ENCODE data around the gene WWOX. TPM values are rescaled to one million over a fixed set of nuclear protein-coding genes. Genes with fewer than 3 reads are reported as not detected.

Gene WWOX
- total and polyA plus RNA-seq, 3 experiments from 2014 or later = 17.2 to 18.6 (median 18.2) TPM

GRCh38 chr16:79163691-79164387 is 1064.4 kb downstream of the WWOX start:
- Mint-ChIP-seq H3K27me3 (peaks cover 0 to 2% of the 10 kb centered on the region in 2 donors), H3K9me3 (peaks cover 3 to 10% (median 7%) of the 10 kb centered on the region in 5 donors), H3K27ac (peak overlapping the region in 3 of 8 donors; percentile 13 to 75 (median 71)), H3K36me3 (peaks cover 0 to 11% (median 3%) of the 10 kb centered on the region in 3 donors), H3K4me3 (peak overlapping the region; percentile 5 to 81 (median 67)), H3K4me1 (peaks cover 7 to 10% (median 8%) of the 10 kb centered on the region in 3 donors)
- no peak for DNase-seq
- no peaks in the 10 kb centered on the region for H3K36me3 ChIP-seq (ENCODE audit: insufficient read depth, low read length)
- H3K27me3 ChIP-seq (ENCODE audit: insufficient read depth, low read length, poor library complexity, severe bottlenecking) = no peaks in the 10 kb centered on the region
- H3K4me1 ChIP-seq (ENCODE audit: insufficient read depth, low read length) = no peaks in the 10 kb centered on the region
- CTCF ChIA-PET = no interaction called here
- H3K9me3 ChIP-seq (ENCODE audit: low read length) = no peaks in the 10 kb centered on the region
- POLR2A ChIA-PET = no interaction called here
- no peak overlapping the region for H3K27ac ChIP-seq (ENCODE audit: low read depth, low read length)
- no peak overlapping the region for H3K4me3 ChIP-seq (ENCODE audit: low read length)

- ChIA-PET POLR2A (no interaction called here), CTCF (no interaction called here)
- H3K4me3 Mint-ChIP-seq = peak overlapping the region in 3 of 7 donors; percentile 16 to 81 (median 22)
Observed at GRCh38 chr16:79164388-79164995, 1065.0 kb downstream of the WWOX start.

GRCh38 chr16:79165079-79165478 is 1065.6 kb downstream of the WWOX start:
- no peak overlapping the region for H3K4me3 ChIP-seq (ENCODE audit: low read length)
- no peaks in the 10 kb centered on the region for H3K4me1 ChIP-seq (ENCODE audit: insufficient read depth, low read length)
- H3K27ac ChIP-seq (ENCODE audit: low read depth, low read length) = no peak overlapping the region
- Mint-ChIP-seq H3K27ac (no peak overlapping the region), H3K27me3 (peaks cover 0 to 2% of the 10 kb centered on the region in 2 donors), H3K4me3 (no peak overlapping the region), H3K9me3 (peaks cover 3 to 10% (median 7%) of the 10 kb centered on the region in 5 donors), H3K4me1 (peaks cover 7 to 10% (median 8%) of the 10 kb centered on the region in 3 donors), H3K36me3 (peaks cover 0 to 11% (median 3%) of the 10 kb centered on the region in 3 donors)
- no peaks in the 10 kb centered on the region for H3K36me3 ChIP-seq (ENCODE audit: insufficient read depth, low read length)
- DNase-seq = no peak
- ChIA-PET POLR2A (no interaction called here), CTCF (no interaction called here)
- H3K9me3 ChIP-seq (ENCODE audit: low read length) = no peaks in the 10 kb centered on the region
- H3K27me3 ChIP-seq (ENCODE audit: insufficient read depth, low read length, poor library complexity, severe bottlenecking) = no peaks in the 10 kb centered on the region

More at GRCh38 chr16:79164388-79164995, 1065.0 kb downstream of the WWOX start:
- H3K4me3 ChIP-seq (ENCODE audit: low read length) = no peak overlapping the region
- peak overlapping the region in 1 of 8 donors; percentile 71 for H3K27ac Mint-ChIP-seq
- peaks cover 7 to 10% (median 8%) of the 10 kb centered on the region in 3 donors for H3K4me1 Mint-ChIP-seq
- DNase-seq = no peak
- H3K4me1 ChIP-seq (ENCODE audit: insufficient read depth, low read length) = no peaks in the 10 kb centered on the region
- peaks cover 3 to 10% (median 7%) of the 10 kb centered on the region in 5 donors for H3K9me3 Mint-ChIP-seq
- H3K36me3 ChIP-seq (ENCODE audit: insufficient read depth, low read length) = no peaks in the 10 kb centered on the region
- peaks cover 0 to 2% of the 10 kb centered on the region in 2 donors for H3K27me3 Mint-ChIP-seq
- peaks cover 0 to 11% (median 3%) of the 10 kb centered on the region in 3 donors for H3K36me3 Mint-ChIP-seq
- H3K27ac ChIP-seq (ENCODE audit: low read depth, low read length) = no peak overlapping the region
- H3K9me3 ChIP-seq (ENCODE audit: low read length) = no peaks in the 10 kb centered on the region
- no peaks in the 10 kb centered on the region for H3K27me3 ChIP-seq (ENCODE audit: insufficient read depth, low read length, poor library complexity, severe bottlenecking)

- Histone ChIP-seq H3K27ac (ENCODE audit: low read depth, low read length) (no peak overlapping the region), H3K9me3 (ENCODE audit: low read length) (no peaks in the 10 kb centered on the region), H3K4me1 (ENCODE audit: insufficient read depth, low read length) (no peaks in the 10 kb centered on the region), H3K27me3 (ENCODE audit: insufficient read depth, low read length, poor library complexity, severe bottlenecking) (no peaks in the 10 kb centered on the region), H3K36me3 (ENCODE audit: insufficient read depth, low read length) (no peaks in the 10 kb centered on the region), H3K4me3 (ENCODE audit: low read length) (no peak overlapping the region)
- POLR2A ChIA-PET = no interaction called here
- peaks cover 0 to 11% (median 3%) of the 10 kb centered on the region in 3 donors for H3K36me3 Mint-ChIP-seq
- peaks cover 3 to 10% (median 7%) of the 10 kb centered on the region in 5 donors for H3K9me3 Mint-ChIP-seq
- H3K4me3 Mint-ChIP-seq = no peak overlapping the region
- peaks cover 7 to 10% (median 8%) of the 10 kb centered on the region in 3 donors for H3K4me1 Mint-ChIP-seq
- CTCF ChIA-PET = no interaction called here
- H3K27ac Mint-ChIP-seq = no peak overlapping the region
- no peak for DNase-seq
- H3K27me3 Mint-ChIP-seq = peaks cover 0 to 2% of the 10 kb centered on the region in 2 donors
Observed at GRCh38 chr16:79165506-79165905, 1066.1 kb downstream of the WWOX start.

GRCh38 chr16:79167893-79168292 is 1068.4 kb downstream of the WWOX start:
- H3K27me3 ChIP-seq (ENCODE audit: insufficient read depth, low read length, poor library complexity, severe bottlenecking) = no peaks in the 10 kb centered on the region
- H3K4me1 Mint-ChIP-seq = peaks cover 7 to 9% (median 7%) of the 10 kb centered on the region in 3 donors
- no peaks in the 10 kb centered on the region for H3K36me3 ChIP-seq (ENCODE audit: insufficient read depth, low read length)
- no peaks in the 10 kb centered on the region for H3K9me3 ChIP-seq (ENCODE audit: low read length)
- CTCF ChIA-PET = no interaction called here
- no peak overlapping the region for H3K27ac Mint-ChIP-seq
- H3K9me3 Mint-ChIP-seq = peaks cover 3 to 10% (median 7%) of the 10 kb centered on the region in 5 donors
- no peaks in the 10 kb centered on the region for H3K4me1 ChIP-seq (ENCODE audit: insufficient read depth, low read length)
- no peak for DNase-seq
- POLR2A ChIA-PET = no interaction called here
- H3K27ac ChIP-seq (ENCODE audit: low read depth, low read length) = no peak overlapping the region
- peaks cover 0 to 11% (median 3%) of the 10 kb centered on the region in 3 donors for H3K36me3 Mint-ChIP-seq
- no peak overlapping the region for H3K4me3 Mint-ChIP-seq
- peaks cover 0 to 2% of the 10 kb centered on the region in 2 donors for H3K27me3 Mint-ChIP-seq
- H3K4me3 ChIP-seq (ENCODE audit: low read length) = no peak overlapping the region

GRCh38 chr16:79168321-79168720 is 1068.9 kb downstream of the WWOX start:
- Mint-ChIP-seq H3K9me3 (peaks cover 3 to 10% (median 7%) of the 10 kb centered on the region in 5 donors), H3K27ac (no peak overlapping the region), H3K36me3 (peaks cover 0 to 11% (median 3%) of the 10 kb centered on the region in 3 donors), H3K4me3 (no peak overlapping the region), H3K4me1 (peaks cover 5 to 7% (median 5%) of the 10 kb centered on the region in 3 donors), H3K27me3 (peaks cover 0 to 2% of the 10 kb centered on the region in 2 donors)
- Histone ChIP-seq H3K4me3 (ENCODE audit: low read length) (no peak overlapping the region), H3K27ac (ENCODE audit: low read depth, low read length) (no peak overlapping the region), H3K9me3 (ENCODE audit: low read length) (no peaks in the 10 kb centered on the region), H3K27me3 (ENCODE audit: insufficient read depth, low read length, poor library complexity, severe bottlenecking) (no peaks in the 10 kb centered on the region), H3K4me1 (ENCODE audit: insufficient read depth, low read length) (no peaks in the 10 kb centered on the region), H3K36me3 (ENCODE audit: insufficient read depth, low read length) (no peaks in the 10 kb centered on the region)
- POLR2A ChIA-PET = no interaction called here
- CTCF ChIA-PET = no interaction called here
- no peak for DNase-seq

- Mint-ChIP-seq H3K36me3 (peaks cover 0 to 11% (median 3%) of the 10 kb centered on the region in 3 donors), H3K9me3 (peaks cover 3 to 10% (median 7%) of the 10 kb centered on the region in 5 donors), H3K4me3 (no peak overlapping the region), H3K27me3 (peaks cover 0 to 2% of the 10 kb centered on the region in 2 donors), H3K4me1 (no peaks in the 10 kb centered on the region), H3K27ac (no peak overlapping the region)
- Histone ChIP-seq H3K27ac (ENCODE audit: low read depth, low read length) (no peak overlapping the region), H3K4me3 (ENCODE audit: low read length) (no peak overlapping the region), H3K36me3 (ENCODE audit: insufficient read depth, low read length) (no peaks in the 10 kb centered on the region), H3K9me3 (ENCODE audit: low read length) (no peaks in the 10 kb centered on the region), H3K4me1 (ENCODE audit: insufficient read depth, low read length) (no peaks in the 10 kb centered on the region), H3K27me3 (ENCODE audit: insufficient read depth, low read length, poor library complexity, severe bottlenecking) (no peaks in the 10 kb centered on the region)
- ChIA-PET CTCF (interaction anchor here (1.1 kb wide), 1 partner anchor 10 kb away, joined by 4 read pairs; no protein-coding TSS in a partner anchor), POLR2A (no interaction called here)
- no peak for DNase-seq
Observed at GRCh38 chr16:79169239-79169638, 1069.8 kb downstream of the WWOX start.

GRCh38 chr16:79170555-79171246 is 1071.2 kb downstream of the WWOX start:
- Mint-ChIP-seq H3K27ac (no peak overlapping the region), H3K4me1 (peaks cover under 1 to 4% (median 4%) of the 10 kb centered on the region in 3 donors), H3K9me3 (peaks cover 3 to 10% (median 7%) of the 10 kb centered on the region in 5 donors), H3K36me3 (peaks cover 0 to 11% (median 3%) of the 10 kb centered on the region in 3 donors), H3K4me3 (no peak overlapping the region), H3K27me3 (peaks cover 0 to 2% of the 10 kb centered on the region in 2 donors)
- Histone ChIP-seq H3K4me3 (ENCODE audit: low read length) (no peak overlapping the region), H3K36me3 (ENCODE audit: insufficient read depth, low read length) (no peaks in the 10 kb centered on the region), H3K27ac (ENCODE audit: low read depth, low read length) (no peak overlapping the region), H3K4me1 (ENCODE audit: insufficient read depth, low read length) (no peaks in the 10 kb centered on the region), H3K9me3 (ENCODE audit: low read length) (no peaks in the 10 kb centered on the region), H3K27me3 (ENCODE audit: insufficient read depth, low read length, poor library complexity, severe bottlenecking) (no peaks in the 10 kb centered on the region)
- DNase-seq = no peak
- POLR2A ChIA-PET = no interaction called here
- CTCF ChIA-PET = no interaction called here
